Fibroblast of skin of abdomen (primary cell): Measurements from ENCODE around the gene SOSTDC1.
"Not testable (repeated sequence)": the region's sequence is repeated elsewhere in the genome, so short reads cannot be mapped to it uniquely, and the experiment has no call there.

Experiments used
- DNase-seq: peaks from one replicate; pipeline ENCODE4 v3.0.0-alpha.2; 2013

Gene SOSTDC1

DNA sequence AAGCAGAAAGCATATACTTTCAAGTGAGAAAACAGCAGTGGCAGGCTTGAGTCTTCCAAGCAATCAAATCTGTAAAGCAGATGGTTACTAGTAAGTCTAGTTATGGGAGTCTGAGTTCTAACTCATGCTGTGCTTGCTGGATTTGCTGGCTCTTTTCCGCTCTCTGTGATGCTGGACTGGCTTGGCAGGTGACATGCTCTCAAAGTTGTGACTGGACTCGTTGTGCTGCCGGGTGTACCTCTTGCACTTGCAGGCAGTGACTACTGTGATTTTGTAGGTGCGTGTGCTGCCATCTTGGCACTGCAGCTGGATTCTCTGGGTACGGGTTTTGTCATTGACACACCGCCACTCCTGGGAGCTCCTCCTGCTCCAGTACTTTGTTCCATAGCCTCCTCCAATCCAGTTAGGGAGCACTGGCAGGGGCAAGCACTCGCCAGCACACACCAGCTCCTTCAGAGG, 3.1 kb downstream of the SOSTDC1 start:
- no peak for DNase-seq

DNA sequence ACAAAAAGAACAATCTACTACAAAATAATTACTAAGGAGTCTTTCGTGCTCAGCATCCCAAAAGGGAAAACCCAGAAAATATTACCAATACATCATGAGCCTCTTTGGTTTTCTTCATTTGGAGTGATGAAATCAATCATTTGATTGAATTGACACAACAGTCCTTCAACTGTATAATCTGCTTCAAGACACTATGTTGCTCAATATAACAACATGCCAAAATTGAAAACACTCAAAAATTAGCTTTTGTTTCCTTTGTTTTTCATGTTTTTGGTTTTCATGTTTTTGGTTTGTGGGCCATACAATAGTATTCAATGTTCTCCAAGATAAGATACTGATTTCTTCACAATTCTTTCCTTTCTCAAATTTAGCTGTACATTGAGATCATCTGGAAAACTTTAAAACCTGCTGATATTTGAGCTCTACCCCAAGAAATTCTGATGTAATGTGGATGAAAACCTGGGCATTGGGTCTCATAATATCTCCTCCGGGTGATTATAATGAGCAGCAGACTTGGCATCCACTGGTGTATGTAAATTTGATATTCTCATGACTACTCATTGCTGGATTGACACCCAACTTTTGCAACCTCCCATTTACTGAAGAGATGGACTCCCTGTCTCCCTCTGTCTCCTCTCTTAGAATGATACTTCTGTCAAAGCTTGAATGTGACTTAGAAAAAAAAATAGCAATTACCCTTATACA, 4.6 kb downstream of the SOSTDC1 start:
- DNase-seq, result peak; percentile 42

DNA sequence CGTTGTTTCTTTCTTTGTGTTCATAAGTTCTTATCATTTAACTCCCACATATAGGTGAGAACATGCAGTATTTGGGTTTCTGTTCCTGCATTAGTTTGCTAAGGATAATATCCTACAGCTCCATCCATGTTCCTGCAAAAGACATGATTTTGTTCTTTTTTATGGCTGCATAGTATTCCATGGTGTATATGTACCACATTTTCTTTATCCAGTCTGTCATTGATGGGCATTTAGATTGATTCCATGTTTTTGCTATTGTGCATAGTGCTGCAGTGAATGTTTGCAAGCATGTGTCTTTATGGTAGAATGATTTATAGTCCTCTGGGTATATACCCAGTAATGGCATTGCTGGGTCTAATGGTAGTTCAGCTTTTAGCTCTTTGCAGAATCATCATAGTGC, 9.2 kb downstream of the SOSTDC1 start:
- DNase-seq, result not testable (repeated sequence)

DNA sequence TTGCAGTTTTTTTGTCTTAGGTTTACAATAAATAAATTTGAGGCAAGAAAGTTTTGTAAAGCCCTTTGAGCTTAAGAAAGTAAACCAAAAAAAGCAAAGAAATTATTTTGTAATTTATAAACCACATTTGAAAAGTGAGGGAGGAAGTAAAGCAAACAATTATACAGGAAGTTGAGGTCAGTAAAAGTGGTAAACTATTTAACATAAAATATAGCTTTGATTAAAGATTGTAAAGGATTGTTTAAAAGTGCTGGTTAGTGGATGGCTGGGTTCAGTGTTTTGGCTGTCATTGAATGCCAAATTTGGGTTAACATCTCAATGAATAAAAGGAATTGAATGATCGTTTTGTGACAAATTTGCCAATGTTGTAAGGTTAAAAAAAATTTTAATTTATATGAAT, 9.9 kb downstream of the SOSTDC1 start:
- DNase-seq, result no peak

DNA sequence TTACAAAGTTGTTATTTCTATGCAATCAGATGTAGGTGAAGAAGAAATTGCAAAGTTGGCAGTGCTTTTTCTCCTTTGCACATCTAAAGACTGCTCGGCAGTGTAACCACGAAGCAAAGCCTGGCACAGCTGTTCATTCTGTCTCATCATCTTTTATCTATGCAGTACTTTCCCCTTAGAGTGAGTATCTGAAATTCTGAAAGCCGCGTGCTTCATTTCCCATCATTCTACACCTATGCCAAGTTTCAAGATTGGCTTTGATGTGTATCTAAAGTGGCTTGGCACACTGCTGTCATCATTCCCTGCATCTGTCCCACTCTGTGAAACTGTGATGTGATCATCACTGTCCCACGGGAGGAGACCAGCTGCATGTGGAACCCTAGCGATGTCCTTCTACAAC, 15.2 kb downstream of the SOSTDC1 start:
- no peak for DNase-seq

DNA sequence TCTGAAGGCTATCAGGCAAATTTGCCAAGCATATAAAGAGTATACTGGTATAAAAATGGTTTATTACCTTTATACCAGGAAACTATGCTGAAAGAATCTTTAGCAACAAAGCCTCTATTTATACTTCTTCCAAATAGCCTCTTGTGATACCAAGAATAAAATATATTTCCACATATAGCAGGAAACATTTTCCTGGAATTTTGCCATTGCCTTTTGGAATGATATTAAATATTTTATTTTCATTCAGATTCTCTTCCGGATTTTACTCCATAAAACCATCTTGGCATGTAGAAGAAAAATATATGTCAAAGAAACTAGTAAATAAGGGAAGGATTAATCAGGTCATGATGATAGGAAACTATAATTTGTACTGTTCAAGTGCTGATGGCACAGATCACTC, 17.7 kb downstream of the SOSTDC1 start:
- no peak for DNase-seq

DNA sequence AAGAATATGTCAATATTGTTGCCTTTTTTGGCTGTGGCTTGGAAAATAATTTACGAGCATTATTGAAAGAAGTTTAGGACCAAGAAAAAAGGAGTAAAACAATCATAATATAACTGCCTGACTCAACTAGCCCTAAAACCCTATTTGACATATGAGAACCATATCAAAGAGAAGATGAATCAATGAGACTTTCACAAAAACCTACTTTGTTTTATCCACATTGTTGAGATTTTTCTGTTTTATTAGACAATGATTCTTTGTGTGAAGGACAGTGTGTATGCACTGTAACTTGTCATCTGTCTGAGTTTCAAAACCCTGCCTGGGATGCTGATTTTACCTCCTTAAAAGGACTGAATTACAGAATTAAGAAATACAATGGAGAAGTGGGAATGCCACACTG, 19.0 kb downstream of the SOSTDC1 start:
- no peak for DNase-seq

DNA sequence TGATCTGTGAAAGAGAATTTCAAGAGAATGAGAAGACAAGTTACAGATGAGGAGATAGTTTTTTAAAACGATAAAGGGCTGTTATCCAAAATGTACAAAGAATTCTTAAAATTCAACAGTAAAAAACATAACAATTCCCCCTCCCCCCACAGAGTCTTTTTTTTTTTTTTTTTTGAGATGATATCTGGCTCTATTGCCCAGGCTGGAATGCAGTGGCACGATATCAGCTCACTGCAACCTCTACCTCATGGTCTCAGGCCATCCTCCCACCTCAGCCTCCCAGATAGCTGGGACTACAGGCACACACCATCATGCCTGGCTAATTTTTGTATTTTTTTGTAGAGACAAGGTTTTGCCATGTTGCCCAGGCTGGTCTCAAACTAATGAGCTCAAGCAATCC, 21.7 kb downstream of the SOSTDC1 start:
- DNase-seq, result not testable (repeated sequence)

DNA sequence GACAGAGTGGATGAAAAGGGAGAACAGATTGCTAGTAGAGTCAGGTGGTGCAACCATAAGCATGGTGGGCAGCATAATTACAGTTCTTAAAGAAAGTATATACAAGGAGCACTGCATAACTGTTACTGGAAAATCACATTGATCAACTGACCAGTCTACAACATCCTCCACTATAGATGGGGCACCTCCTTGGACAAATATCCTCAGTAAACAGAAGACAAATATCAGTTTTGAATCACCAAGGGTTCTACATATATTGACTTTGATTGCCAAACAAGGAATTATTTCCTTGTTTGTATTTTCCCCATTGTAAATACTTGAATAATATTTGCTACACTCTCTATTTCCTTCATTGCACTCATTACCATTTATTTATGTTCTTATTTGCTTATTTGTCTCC, 26.6 kb downstream of the SOSTDC1 start:
- DNase-seq, result no peak

DNA sequence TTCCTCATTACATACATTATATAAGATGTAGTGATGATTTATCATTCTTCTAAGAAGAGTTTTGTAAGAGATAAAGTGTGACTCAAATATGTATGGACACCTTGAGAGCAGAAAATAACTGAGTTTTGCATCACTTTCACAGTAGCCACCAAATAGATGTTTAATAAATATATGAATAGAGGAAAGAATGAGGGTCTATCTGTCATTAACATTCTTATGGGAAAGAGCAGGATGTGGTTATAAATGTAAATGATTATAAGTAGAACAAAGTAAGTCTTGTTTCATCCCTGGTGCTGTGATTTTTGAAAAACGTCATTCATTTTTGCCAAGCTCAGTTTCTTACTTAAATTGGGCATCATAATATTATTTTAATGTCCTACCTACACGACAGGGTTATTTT, 29.2 kb downstream of the SOSTDC1 start:
- DNase-seq, result no peak

DNA sequence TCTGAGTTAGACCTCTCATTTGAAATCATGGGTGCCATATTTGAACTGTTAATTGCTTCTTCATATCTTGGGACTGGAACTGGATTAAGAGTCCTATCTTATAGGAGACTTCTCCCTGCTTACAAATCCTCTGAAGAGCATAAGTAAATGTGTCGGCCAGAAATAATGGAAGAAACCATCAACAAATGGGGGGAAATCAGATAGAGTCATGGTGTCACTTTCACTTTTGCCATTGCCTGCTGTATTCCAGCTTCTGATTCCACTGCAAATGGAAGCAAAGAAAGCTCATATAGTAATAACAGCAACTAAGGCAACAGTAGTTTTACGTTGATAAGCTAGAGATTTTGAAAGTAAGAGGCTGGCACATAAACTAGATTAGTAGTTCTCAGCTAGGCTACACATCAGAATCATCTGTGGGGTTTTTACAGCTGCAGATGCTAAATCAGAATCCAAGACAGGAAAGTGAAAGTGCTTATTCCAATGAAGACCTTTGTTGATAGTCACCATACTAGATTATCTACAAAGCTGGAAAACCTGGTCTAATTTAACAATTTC, 31.9 kb downstream of the SOSTDC1 start:
- DNase-seq, result no peak

DNA sequence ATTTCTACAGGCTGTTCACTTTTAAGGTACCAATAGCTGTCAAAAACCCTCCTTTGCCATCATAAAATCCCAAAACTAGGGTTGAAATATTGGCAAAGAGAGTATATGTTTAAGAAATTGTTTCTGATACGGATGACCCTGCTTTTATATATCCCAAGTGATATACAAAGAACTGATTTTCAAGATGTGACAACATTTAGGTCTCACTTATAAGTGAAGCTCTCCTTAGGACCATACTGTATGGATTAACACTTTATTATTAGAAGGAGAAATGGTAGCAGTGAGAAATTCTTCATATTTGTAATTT, 33.2 kb downstream of the SOSTDC1 start:
- DNase-seq, result no peak

DNA sequence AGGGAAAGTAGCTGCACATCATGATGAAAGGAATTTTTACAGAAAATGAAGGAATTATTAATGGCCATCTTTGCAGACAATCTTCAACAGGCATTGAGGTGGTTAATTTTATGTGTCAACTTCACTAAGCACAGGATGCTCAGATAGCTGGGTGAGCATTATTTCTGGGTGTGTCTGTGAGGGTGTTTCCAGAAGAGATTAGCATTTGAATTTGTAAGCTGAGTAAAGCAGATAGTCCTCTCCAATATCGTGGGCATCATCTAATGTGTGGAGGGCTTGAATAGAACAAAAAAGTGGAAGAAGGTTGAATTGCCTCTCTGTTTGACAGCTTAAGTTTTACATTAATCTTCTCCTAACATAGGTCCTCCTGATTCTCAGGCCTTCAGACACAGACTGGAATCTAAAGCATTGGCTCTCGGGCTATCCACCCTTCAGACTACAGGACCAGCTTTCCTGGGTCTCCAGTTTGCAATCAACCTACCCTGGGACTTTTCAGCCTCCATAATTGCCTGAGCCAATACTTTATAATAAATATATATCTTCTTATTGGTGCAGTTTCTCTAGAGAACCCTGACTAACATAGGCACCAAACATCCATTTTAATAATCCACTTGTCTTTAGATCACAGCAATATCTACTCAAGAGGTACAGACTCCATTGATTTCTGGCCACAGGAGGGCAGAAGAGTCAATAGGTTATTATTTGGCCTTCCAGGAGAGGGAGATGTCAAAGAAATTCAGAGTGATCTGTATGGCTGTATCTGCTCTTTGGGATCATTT, 33.7 kb downstream of the SOSTDC1 start:
- DNase-seq, result no peak

DNA sequence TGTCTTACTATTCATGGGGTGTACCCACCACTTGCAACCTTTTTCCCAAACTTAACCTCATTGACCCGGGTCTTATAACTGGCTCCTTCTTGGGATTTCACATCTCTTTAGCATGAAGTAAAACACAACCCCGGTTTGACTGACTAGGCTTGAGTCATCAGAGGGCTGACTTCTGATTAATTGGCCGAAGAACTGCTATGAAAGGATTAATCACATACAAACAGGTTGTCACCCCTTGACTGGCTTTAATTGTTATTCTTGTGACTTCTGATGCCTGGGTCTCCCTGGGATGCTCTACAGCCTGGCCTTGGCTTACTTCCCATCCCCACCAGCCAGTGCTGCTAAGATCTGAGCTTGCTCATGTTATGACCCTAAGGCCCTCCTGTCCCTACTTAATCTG, 35.4 kb downstream of the SOSTDC1 start:
- DNase-seq, result peak; percentile 10

DNA sequence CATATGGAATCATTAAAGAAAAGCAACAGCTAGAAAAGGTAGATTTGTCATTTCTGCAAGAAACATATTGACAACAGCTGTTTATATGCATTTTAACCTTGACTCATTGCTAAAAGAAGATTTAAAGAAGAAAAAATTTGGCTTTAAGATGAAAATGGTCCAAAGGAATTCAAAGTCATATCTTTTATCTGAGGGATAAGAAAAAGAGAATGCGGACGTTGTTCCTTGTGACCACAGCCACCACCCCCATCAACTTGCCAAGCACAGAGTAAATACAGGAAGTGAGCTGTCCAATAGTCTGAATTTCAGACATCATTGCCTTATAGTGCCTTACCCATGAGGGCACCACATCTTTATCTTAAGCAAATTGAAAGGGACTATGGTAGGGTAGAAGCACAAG, 36.9 kb downstream of the SOSTDC1 start:
- DNase-seq, result peak; percentile 84

DNA sequence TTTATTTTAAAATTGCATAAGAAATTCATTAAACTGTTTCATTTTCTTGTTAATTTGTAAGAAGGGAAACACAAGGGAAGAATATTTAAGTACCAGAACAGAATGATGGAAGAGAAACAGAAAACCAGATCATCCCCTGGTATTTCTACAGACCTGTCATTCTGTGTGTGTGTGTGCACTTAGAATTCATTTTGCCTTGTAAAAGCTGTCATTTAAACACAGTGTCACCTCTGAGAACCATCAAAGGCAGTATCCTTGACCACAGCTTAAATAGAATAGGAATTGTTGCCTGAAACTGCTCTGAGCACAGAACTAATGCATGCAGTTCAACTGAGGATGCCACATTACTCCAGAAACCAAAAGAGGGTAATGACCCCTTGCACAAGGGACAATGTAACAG, 37.4 kb downstream of the SOSTDC1 start:
- DNase-seq, result no peak

DNA sequence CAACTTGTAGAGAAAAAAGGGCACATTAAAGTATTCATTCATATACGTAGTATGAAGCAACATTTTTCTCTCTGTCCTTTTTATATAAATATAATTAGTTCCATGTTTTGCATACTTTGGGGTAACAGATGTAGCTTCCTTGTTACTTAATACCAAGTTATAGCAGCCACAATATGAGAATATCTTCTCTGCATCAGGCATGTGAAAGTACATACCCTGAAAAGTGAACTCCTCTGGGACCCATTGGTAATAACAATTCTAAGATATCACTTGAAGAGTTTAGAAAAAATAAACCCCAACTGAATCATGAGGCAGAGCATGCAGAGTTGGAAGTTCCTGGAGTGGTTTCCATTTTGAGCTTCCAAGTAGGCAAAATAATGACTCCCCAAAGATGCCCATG, 41.8 kb downstream of the SOSTDC1 start:
- DNase-seq, result peak; percentile 60

DNA sequence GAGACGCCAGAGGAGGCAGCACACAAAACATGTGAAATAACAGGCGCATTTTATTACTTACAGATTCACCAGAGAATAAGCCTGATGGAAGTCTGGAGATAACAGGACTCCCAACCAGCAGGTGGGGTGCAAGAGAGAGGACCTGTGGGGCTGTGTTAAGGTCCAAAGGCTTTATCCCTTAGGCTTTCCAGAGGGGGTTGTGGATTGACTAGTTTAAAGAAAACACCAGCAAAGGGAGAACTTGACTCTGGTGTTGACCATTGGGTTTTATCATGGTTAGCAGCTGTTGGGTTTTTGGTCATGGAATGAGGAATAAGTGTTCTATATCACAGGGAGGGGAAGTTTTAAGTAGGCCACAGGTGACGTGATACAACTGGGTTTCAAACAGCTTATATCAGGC, 42.6 kb downstream of the SOSTDC1 start:
- DNase-seq, result no peak

DNA sequence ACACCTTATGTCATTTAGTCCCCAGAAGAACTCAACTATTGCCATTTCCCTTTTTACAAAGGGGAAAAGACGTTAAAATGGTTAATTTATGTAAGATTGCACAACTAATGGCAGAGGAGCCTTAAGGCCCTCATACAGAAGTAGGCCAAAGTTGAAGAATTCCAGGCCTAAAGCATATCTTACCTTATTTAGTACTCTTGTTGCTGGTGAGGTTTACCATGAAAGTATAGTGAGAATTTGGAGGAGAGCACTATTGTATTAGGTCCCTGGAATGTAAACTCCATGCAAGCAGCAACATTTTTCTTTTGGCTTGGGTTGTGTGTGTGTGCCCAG, 43.5 kb downstream of the SOSTDC1 start:
- DNase-seq, result peak; percentile 68

DNA sequence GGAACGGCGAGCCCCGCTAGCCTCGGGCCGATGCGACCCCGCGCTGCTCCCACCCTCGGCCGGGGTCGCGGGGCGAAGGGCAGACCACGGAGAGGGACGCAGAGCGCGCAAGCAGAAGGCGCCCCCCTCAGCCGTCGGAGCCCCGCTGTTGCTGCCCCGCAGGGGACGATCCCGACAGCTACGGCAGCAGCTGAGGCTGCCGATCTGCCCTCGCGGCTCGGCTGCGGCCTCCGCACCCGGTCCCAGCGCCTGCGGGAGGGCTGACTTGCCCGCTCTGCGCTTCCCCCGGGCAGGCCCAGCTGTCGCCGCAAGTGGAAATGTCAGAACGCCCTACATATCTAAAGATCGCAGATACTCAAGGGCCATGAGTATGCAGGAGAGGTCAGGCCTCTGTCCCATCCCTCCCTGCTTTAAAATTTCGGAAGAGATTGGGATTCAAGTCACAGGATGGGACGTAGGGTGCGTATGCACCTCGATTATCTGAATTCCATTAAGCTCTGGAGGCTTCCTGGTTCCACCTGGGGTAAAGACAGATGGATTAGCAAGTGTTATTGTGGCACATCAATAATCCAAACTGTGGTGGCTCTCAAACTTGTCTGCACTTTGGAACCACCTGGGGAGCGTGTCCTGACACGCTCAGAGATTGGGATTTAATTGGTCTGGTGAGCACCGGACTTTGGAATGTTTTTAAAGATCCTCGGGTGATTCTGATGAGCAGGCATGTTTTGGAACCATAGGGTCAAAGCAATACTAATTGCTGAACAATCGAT, 44.0 kb downstream of the SOSTDC1 start, which contains the start of gene CRPPA:
Gene CRPPA (minus strand): TSS at position 206 of the 770 bp plus-strand sequence. CDS start 216 bp downstream, outside the sequence.
- peak; percentile 39 for DNase-seq

DNA sequence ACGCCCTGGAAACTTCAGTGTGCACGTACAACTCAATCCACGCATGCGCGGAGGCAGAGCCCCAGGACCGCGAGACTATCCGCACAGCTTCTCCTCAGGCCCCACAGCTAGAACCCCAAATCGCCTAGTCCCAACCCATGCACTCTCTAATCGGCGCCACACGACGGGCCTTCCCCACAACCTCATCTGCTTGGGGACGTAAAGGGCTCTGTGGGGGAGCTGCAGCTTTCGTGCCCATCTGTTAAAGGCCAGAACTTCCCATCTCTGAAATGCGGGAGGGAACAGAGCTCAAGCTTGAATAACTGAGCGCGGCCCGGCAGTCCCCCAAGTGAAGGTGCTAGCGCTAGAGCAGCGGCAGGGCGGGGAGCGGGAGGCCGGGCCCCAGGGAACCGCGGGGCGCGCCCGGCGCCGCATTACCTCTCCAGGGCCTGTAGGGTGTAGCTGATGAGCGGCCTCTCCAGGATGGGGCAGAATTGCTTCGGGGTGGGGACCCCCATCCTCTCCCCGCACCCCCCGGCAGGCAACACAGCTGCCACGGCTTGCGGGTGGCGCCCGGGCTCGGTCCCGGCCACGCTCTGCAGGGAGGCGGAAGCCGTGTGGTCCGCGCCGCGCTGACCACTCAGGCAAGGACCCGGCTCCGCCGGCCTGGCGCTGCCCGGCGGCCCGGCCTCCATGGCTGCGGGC, 44.7 kb downstream of the SOSTDC1 start:
- peak; percentile 92 for DNase-seq

DNA sequence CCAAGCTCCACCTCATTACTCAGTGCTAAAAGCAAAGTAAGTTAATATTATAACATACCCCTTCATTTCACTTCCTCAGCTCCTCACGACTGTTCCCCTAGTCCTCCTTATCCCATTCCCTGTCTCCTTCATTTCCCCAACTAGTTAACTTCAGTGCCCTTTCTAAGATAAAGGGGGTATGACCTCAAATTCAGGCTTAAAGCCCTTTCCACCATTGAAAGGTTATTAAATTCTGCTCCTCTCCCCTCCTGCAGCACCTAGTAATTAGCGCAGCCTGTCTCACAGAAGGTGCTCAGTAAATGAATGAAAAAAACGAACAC, 45.2 kb downstream of the SOSTDC1 start:
- no peak for DNase-seq

DNA sequence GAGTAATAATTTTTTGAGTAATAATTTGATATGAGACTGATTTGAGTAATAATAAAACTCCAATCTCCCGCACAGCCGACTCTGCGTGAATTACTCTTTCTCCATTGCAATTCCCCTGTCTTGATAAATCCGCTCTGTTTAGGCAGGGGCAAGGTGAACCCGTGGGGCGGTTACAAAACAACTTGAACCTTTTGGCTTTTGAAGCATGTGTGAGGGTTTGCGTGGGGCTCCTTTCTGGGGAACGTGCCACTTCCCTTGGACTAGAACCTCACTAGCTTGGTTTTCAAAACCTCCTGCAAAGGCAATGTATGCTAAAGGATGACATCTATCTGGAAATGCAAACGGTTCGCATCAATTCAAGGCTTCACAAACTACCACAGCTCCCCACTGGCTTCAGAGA, 45.7 kb downstream of the SOSTDC1 start:
- DNase-seq, result no peak
